ENCODE measurements around the gene PCYT2.

PCYT2 gene

GRCh38 chr17:81941484-81942166, 30.4 kb upstream of the PCYT2 start:
- Histone ChIP-seq H3K27me3 (ENCODE audit: control insufficient read depth, insufficient read depth, low read length) (no peaks in the 10 kb centered on the region), H3K4me1 (ENCODE audit: control insufficient read depth, insufficient read depth, low read length) (peaks cover 11% of the 10 kb centered on the region), H3K9me3 (ENCODE audit: control insufficient read depth, insufficient read depth, low read length) (no peaks in the 10 kb centered on the region), H3K4me3 (ENCODE audit: low read length) (no peak overlapping the region), H3K36me3 (ENCODE audit: control insufficient read depth, insufficient read depth, low read length) (no peaks in the 10 kb centered on the region), H3K27ac (ENCODE audit: low read length) (no peak overlapping the region)
- DNase-seq (ENCODE audit: low read depth, low spot score) = no peak
- WGBS (ENCODE audit: insufficient coverage, insufficient read length) = no CpG with 5 or more reads among the region's 30 CpGs

GRCh38 chr17:81940538-81941483, 29.6 kb upstream of the PCYT2 start:
- no peak for DNase-seq (ENCODE audit: low read depth, low spot score)
- WGBS (ENCODE audit: insufficient coverage, insufficient read length) = no CpG with 5 or more reads among the region's 56 CpGs

DNA sequence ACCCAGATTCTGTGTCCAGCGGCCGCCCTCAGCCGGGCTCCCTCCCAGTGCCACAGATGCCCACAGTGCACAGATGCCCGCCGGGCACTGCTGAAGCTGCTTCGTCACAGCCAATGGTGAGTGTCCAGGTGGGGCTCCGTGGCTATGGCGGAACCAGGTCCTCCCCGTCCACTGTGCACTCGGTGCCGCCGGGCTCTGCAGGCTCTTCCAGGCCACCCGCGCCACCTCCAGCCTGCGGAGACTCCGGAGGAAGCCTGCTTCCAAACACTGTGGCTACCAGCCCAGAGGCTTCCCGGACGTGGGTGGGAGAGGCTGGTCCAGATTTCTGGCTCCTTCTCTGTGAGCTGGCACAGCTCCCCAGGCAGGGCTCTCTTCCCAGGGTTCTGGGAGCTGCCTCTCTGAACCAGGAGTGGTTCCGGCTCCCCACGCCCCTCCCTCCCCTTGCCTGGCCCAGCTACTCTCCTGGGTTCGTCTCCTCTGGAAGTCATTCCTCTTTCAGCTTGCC, 28.7 kb upstream of the PCYT2 start:
- WGBS (ENCODE audit: insufficient coverage, insufficient read length) = no CpG with 5 or more reads among the region's 21 CpGs
- Histone ChIP-seq H3K4me1 (ENCODE audit: control insufficient read depth, insufficient read depth, low read length) (peaks cover 15% of the 10 kb centered on the region), H3K36me3 (ENCODE audit: control insufficient read depth, insufficient read depth, low read length) (peaks cover 5% of the 10 kb centered on the region), H3K4me3 (ENCODE audit: low read length) (no peak overlapping the region), H3K27ac (ENCODE audit: low read length) (no peak overlapping the region), H3K9me3 (ENCODE audit: control insufficient read depth, insufficient read depth, low read length) (no peaks in the 10 kb centered on the region), H3K27me3 (ENCODE audit: control insufficient read depth, insufficient read depth, low read length) (no peaks in the 10 kb centered on the region)
- no peak for DNase-seq (ENCODE audit: low read depth, low spot score)

More at GRCh38 chr17:81940538-81941483, 29.6 kb upstream of the PCYT2 start:
- Histone ChIP-seq H3K9me3 (ENCODE audit: control insufficient read depth, insufficient read depth, low read length) (no peaks in the 10 kb centered on the region), H3K27ac (ENCODE audit: low read length) (no peak overlapping the region), H3K4me1 (ENCODE audit: control insufficient read depth, insufficient read depth, low read length) (peaks cover 14% of the 10 kb centered on the region), H3K4me3 (ENCODE audit: low read length) (no peak overlapping the region), H3K27me3 (ENCODE audit: control insufficient read depth, insufficient read depth, low read length) (no peaks in the 10 kb centered on the region), H3K36me3 (ENCODE audit: control insufficient read depth, insufficient read depth, low read length) (no peaks in the 10 kb centered on the region)

- no peaks in the 10 kb centered on the region for H3K27me3 ChIP-seq (ENCODE audit: control insufficient read depth, insufficient read depth, low read length)
- no peaks in the 10 kb centered on the region for H3K9me3 ChIP-seq (ENCODE audit: control insufficient read depth, insufficient read depth, low read length)
- H3K4me3 ChIP-seq (ENCODE audit: low read length) = no peak overlapping the region
- no peak for DNase-seq (ENCODE audit: low read depth, low spot score)
- peaks cover 15% of the 10 kb centered on the region for H3K4me1 ChIP-seq (ENCODE audit: control insufficient read depth, insufficient read depth, low read length)
- no peak overlapping the region for H3K27ac ChIP-seq (ENCODE audit: low read length)
- peaks cover 10% of the 10 kb centered on the region for H3K36me3 ChIP-seq (ENCODE audit: control insufficient read depth, insufficient read depth, low read length)
- no CpG with 5 or more reads among the region's 15 CpGs for WGBS (ENCODE audit: insufficient coverage, insufficient read length)
Measured at GRCh38 chr17:81939218-81939617, 28.0 kb upstream of the PCYT2 start.

GRCh38 chr17:81935709-81936084, 24.5 kb upstream of the PCYT2 start:
- no CpG with 5 or more reads among the region's 6 CpGs for WGBS (ENCODE audit: insufficient coverage, insufficient read length)
- Histone ChIP-seq H3K4me3 (ENCODE audit: low read length) (no peak overlapping the region), H3K36me3 (ENCODE audit: control insufficient read depth, insufficient read depth, low read length) (peaks cover 10% of the 10 kb centered on the region), H3K4me1 (ENCODE audit: control insufficient read depth, insufficient read depth, low read length) (peaks cover 4% of the 10 kb centered on the region), H3K27ac (ENCODE audit: low read length) (no peak overlapping the region), H3K9me3 (ENCODE audit: control insufficient read depth, insufficient read depth, low read length) (no peaks in the 10 kb centered on the region), H3K27me3 (ENCODE audit: control insufficient read depth, insufficient read depth, low read length) (no peaks in the 10 kb centered on the region)
- DNase-seq (ENCODE audit: low read depth, low spot score) = no peak

- no CpG with 5 or more reads among the region's 38 CpGs for WGBS (ENCODE audit: insufficient coverage, insufficient read length)
- DNase-seq (ENCODE audit: low read depth, low spot score) = no peak
- Histone ChIP-seq H3K27ac (ENCODE audit: low read length) (no peak overlapping the region), H3K36me3 (ENCODE audit: control insufficient read depth, insufficient read depth, low read length) (peaks cover 10% of the 10 kb centered on the region), H3K9me3 (ENCODE audit: control insufficient read depth, insufficient read depth, low read length) (no peaks in the 10 kb centered on the region), H3K4me3 (ENCODE audit: low read length) (no peak overlapping the region), H3K27me3 (ENCODE audit: control insufficient read depth, insufficient read depth, low read length) (no peaks in the 10 kb centered on the region), H3K4me1 (ENCODE audit: control insufficient read depth, insufficient read depth, low read length) (peaks cover 4% of the 10 kb centered on the region)
Measured at GRCh38 chr17:81934850-81935708, 23.9 kb upstream of the PCYT2 start.

GRCh38 chr17:81934098-81934757, 23.0 kb upstream of the PCYT2 start:
- no CpG with 5 or more reads among the region's 23 CpGs for WGBS (ENCODE audit: insufficient coverage, insufficient read length)
- H3K9me3 ChIP-seq (ENCODE audit: control insufficient read depth, insufficient read depth, low read length) = no peaks in the 10 kb centered on the region
- H3K4me1 ChIP-seq (ENCODE audit: control insufficient read depth, insufficient read depth, low read length) = peaks cover 4% of the 10 kb centered on the region
- peaks cover 10% of the 10 kb centered on the region for H3K36me3 ChIP-seq (ENCODE audit: control insufficient read depth, insufficient read depth, low read length)
- DNase-seq (ENCODE audit: low read depth, low spot score) = no peak
- no peak overlapping the region for H3K27ac ChIP-seq (ENCODE audit: low read length)
- no peaks in the 10 kb centered on the region for H3K27me3 ChIP-seq (ENCODE audit: control insufficient read depth, insufficient read depth, low read length)
- no peak overlapping the region for H3K4me3 ChIP-seq (ENCODE audit: low read length)

DNA sequence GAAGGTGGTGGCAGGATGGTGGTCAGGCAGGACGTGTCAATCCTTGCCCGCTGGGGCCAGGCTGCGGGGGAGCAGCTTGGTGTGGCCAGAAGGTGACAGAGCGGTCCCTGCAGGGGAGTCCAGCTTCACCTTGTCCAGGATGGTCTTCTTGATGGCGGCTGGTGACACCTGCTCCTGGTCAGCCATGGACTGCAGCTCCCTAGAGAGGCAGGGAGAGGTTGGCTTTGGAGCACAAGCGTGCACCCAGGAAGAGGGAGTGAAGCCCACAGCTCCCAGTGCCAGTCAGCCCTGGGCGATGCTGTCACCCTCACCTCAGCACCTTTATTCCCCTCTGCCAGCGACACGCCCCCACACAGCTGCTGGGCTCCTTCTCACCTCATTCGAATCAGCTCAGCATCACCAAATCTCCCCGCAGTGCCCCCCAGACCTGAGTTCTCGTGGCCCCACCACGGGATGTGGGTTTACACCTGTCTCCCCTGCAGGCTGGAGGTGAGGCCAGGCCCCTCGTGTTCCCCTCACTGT, 22.0 kb upstream of the PCYT2 start:
- WGBS (ENCODE audit: insufficient coverage, insufficient read length) = no CpG with 5 or more reads among the region's 14 CpGs
- peaks cover 4% of the 10 kb centered on the region for H3K4me1 ChIP-seq (ENCODE audit: control insufficient read depth, insufficient read depth, low read length)
- no peak for DNase-seq (ENCODE audit: low read depth, low spot score)

GRCh38 chr17:81932333-81932983, 21.3 kb upstream of the PCYT2 start:
- Histone ChIP-seq H3K27ac (ENCODE audit: low read length) (no peak overlapping the region), H3K36me3 (ENCODE audit: control insufficient read depth, insufficient read depth, low read length) (peaks cover 10% of the 10 kb centered on the region), H3K4me1 (ENCODE audit: control insufficient read depth, insufficient read depth, low read length) (peaks cover 4% of the 10 kb centered on the region), H3K27me3 (ENCODE audit: control insufficient read depth, insufficient read depth, low read length) (0 out of 2 replicates have a peak, but pooled peaks cover 1% of the 10 kb centered on the region), H3K4me3 (ENCODE audit: low read length) (no peak overlapping the region), H3K9me3 (ENCODE audit: control insufficient read depth, insufficient read depth, low read length) (no peaks in the 10 kb centered on the region)
- no CpG with 5 or more reads among the region's 9 CpGs for WGBS (ENCODE audit: insufficient coverage, insufficient read length)
- DNase-seq (ENCODE audit: low read depth, low spot score) = no peak

More for the DNA sequence above, 22.0 kb upstream of the PCYT2 start:
- Histone ChIP-seq H3K27me3 (ENCODE audit: control insufficient read depth, insufficient read depth, low read length) (0 out of 2 replicates have a peak, but pooled peaks cover 1% of the 10 kb centered on the region), H3K36me3 (ENCODE audit: control insufficient read depth, insufficient read depth, low read length) (peaks cover 10% of the 10 kb centered on the region), H3K9me3 (ENCODE audit: control insufficient read depth, insufficient read depth, low read length) (no peaks in the 10 kb centered on the region), H3K27ac (ENCODE audit: low read length) (no peak overlapping the region), H3K4me3 (ENCODE audit: low read length) (no peak overlapping the region)
